ENCODE results near the gene NCR2.
"Not testable (repeated sequence)": the region's sequence is repeated elsewhere in the genome, so short reads cannot be mapped to it uniquely, and the experiment has no call there.

DNA sequence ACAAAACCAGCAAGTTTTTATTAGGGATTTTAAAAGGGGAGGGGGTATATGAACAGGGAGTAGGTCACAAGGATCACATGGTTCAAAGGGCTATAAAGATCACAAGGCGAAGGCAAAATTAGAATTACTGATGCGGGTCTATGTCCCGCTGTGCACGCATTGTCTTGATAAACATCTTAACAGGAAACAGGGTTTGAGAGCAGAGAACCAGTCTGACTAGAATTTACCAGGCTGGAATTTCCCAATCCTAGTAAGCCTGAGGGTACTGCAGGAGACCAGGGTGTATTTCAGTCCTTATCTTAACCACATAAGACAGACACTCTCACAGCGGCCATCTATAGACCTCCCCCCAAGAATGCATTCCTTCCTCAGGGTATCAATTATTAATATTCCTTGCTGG is 38.2 kb upstream of the NCR2 start:
- TF ChIP-seq, protein P1, sequence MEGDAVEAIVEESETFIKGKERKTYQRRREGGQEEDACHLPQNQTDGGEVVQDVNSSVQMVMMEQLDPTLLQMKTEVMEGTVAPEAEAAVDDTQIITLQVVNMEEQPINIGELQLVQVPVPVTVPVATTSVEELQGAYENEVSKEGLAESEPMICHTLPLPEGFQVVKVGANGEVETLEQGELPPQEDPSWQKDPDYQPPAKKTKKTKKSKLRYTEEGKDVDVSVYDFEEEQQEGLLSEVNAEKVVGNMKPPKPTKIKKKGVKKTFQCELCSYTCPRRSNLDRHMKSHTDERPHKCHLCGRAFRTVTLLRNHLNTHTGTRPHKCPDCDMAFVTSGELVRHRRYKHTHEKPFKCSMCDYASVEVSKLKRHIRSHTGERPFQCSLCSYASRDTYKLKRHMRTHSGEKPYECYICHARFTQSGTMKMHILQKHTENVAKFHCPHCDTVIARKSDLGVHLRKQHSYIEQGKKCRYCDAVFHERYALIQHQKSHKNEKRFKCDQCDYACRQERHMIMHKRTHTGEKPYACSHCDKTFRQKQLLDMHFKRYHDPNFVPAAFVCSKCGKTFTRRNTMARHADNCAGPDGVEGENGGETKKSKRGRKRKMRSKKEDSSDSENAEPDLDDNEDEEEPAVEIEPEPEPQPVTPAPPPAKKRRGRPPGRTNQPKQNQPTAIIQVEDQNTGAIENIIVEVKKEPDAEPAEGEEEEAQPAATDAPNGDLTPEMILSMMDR (conservative IDR thresholded peaks at IDR 0.05; ENCODE audit: low read length): not testable (repeated sequence)
- TF ChIP-seq EZH2phosphoT487 (IDR thresholded peaks at IDR 0.05; ENCODE audit: borderline replicate concordance, low read depth, low read length): not testable (repeated sequence)

Measured in OCI-LY7 (cell line).